Smooth muscle cell of the brain vasculature (primary cell): ENCODE data around the gene ENTPD2.
"Not testable (repeated sequence)": the region's sequence is repeated elsewhere in the genome, so short reads cannot be mapped to it uniquely, and the experiment has no call there.

Experiments
- DNase-seq: peaks from one replicate; pipeline ENCODE4 v3.0.0-alpha.2; 2012; ENCODE audit warnings: low read depth, low spot score

The ENTPD2 gene

GRCh38 chr9:137064027-137064879 lies 10.4 kb upstream of the ENTPD2 start:
- DNase-seq, result no peak

DNA sequence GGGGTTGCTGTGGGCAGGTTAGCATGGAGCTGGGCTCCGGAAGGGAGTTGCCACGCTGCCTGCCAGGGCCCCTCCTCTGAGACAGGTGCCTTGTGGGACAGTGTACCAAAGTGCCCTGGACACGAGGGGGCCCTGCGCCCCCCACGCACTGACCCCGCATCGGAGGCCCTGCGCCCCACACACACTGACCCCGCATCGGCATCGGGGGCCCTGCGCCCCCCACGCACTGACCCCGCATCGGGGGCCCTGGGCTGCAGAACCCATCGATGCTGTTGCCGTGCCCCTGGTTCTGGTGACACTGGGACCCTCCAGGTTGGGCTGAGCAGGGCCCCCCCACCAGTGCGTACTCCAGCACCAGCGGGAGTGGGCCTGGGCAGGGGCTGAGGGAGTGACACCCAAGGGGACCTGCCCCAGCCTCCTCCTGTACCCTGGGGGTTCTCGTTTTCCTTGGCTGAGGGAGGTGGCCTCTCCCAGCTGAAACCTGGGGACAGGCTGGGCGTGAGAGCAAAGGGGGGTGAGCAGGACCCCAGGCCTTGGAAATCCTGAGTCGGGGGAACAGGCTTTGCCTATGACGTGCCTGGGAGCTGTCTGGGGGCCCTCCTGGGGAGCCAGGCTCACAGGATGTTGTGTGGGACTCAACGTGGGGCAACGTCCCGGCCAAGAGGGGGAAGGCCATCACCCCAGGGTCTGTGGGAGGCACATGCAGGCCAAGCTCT lies 9.6 kb upstream of the ENTPD2 start:
- DNase-seq, result no peak

DNA sequence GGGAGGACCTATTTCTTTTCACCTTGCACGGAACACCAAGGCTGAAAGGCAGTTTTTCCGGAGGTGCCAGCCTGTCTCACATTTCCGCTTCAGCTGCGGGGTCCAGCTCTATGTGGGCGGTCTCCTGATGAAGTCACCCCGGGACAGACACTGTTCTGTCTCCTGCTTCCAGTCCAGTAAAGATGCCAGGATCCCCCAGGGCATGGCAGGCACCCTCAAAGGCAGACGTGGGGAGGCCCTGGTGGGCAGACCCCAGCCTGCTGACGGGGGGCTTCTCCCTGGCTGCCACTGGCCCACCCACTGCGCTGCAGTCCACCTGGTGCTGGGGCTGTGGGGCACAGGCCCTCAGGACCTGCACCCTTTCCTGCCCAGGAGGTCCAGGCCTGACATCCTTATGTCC lies 8.9 kb upstream of the ENTPD2 start:
- DNase-seq, result not testable (repeated sequence)

DNA sequence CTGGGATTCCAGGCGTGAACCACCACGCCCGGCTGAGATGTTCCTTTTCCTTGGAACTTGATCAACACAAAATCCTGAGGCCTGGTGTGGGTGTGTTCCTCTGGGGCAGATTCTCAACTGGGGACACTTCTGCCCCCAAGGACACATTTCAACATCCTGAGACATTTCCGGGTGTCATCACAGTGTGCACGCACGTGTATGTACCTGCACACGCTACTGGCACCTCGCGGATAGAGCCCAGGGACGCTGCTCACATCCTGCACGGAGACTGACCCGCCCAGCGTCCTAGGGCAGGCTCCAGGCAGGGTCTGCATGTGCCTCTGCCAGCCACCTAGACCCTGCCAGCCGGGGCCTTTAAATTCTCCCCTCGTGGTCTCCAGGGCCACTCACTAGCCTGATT lies 8.5 kb upstream of the ENTPD2 start:
- no peak for DNase-seq

GRCh38 chr9:137058521-137059234 lies 4.8 kb upstream of the ENTPD2 start:
- no peak for DNase-seq

GRCh38 chr9:137057545-137057944 lies 3.7 kb upstream of the ENTPD2 start:
- no peak for DNase-seq

DNA sequence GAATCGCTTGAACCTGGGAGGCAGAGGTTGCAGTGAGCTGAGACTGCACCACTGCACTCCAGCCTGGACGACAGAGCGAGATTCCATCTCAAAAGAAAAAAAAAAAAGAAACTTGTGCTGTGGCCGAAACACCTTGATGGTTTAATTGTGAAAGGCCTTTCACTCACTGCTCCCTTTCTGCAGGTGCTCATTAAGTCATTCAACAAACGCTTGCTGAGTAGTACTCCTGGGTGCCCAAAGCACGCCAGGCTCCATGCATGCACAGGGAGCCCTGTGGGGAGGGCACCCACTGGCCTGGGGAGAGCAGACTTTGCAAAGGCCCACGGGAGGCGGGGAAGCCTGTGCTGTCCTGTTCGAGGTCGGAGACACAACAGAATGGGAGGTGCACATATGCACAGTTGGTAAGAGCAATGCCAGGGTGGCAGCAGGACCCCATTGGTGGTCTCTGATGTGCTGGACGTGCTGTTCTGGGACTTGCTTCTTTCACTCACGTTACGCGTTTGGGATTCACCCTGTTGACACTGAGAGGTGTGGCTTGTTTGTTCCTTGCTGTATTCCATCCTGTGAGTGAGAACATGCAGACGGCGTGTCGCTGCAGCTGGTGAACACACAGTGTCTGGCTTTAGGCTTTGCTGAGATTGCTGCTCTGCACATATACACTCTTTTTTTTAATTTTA lies 3.0 kb upstream of the ENTPD2 start:
- DNase-seq, result no peak

GRCh38 chr9:137055385-137056364 lies 1.8 kb upstream of the ENTPD2 start:
- peak; percentile 60 for DNase-seq

DNA sequence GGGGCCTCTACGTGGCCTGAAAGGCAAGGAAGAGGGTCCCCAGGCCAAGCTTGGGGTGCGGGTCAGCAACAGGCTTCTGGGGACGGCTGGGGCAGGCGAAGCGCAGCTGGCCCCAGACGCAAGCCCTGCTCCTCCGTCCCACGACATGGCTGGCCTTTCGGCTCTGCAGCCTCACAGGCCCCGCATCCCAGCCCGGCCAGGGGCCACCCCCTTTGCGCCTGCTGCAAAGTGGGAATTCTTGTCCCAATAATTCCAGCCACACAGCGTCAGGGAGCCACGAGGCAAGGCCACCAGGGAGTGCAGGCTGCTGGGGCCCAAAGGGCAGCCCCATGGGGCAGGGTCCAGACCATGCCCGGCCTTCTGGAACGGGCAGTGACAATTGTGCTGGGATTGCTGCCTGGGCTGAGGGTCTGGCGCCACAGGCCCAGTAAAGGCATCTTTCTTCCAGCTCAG lies 1.1 kb upstream of the ENTPD2 start:
- no peak for DNase-seq

DNA sequence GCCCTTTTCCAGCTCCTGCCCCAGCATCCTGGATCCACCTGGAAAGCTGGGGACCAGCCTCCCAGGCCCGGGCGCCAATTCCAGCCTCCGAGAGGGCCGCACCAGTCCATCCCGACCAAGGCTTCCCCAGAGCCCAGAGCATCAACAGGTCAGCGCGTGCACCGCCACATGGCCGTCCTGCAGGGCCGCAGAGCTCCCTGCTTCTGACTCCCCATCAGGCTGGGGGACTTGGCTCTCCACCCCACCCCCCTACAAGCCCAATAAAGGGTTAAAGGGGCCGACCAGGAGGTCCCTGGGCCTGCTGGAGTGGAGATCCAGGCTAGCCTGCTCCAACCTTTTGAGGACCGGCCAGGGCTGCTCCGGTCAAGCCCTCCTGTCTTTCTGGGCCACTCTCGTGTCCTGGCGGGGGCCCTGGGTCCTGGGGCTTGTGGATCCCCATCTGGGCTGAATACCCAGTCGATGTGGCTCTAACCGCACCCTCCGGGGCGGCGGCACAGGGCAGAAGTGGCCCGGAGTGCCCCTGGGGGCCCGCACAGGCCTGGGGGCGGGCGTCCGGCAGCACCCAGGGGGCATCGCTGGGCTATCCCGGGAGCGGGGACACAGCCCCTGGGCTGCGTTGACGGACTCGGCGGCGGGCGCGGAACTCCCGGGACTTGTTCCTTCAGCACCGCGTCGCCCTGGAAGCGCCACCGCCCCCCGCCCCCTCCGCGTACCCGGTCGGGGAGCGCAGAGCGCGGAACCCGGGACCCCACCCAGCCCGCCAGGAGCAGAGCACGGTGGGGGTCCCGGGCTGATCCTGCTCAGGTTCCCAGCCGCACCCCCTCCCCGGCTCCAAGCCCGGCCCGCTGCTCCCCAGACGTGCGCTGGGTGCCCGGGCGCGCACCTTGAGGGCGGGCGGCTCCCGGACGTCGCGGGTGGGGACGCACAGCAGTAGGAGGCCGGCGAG lies 590 bp downstream of the ENTPD2 start:
- no peak for DNase-seq

DNA sequence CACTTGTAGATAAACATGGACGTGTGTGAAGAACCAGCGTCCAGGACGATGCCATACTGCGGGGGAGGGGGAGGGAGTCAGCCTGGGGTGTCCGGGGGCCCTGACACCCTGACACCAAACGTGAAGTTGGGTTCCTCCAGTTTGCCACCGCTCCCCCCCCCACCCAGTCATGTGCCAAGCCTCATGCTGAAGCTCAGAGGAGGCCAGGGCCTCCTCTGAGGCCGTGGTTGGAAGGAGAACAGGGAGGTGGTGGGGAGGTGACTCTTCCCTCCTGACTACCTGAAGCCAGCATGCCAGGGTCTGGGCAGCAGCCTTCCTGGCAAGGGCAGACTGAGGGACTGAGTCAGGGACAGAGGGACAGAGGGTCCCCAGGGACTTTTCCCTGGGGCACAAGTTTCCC lies 1.6 kb downstream of the ENTPD2 start:
- DNase-seq, result no peak

- DNase-seq, result no peak
These were observed 2.6 kb downstream of the ENTPD2 start for GRCh38 chr9:137051145-137051724.

DNA sequence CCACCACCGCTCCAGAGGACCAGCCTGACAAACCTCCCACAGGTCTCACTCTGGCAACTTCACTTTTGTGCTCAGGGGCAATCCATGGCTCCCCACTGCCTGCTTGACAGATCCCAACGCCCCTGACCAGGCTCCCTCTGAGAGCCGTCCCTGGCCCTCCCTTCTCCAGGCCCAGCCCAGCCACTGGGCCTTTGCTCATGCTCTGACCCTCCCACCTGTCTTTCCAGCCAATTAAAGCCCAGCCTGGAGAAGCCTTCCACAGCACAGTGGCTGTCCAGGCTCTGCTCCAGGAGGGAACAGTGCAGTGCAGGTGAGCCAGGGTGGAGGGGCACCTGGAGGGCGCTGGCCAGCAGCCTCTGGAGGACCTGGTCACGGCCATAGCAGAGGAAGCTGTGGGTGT lies 3.3 kb downstream of the ENTPD2 start:
- no peak for DNase-seq

DNA sequence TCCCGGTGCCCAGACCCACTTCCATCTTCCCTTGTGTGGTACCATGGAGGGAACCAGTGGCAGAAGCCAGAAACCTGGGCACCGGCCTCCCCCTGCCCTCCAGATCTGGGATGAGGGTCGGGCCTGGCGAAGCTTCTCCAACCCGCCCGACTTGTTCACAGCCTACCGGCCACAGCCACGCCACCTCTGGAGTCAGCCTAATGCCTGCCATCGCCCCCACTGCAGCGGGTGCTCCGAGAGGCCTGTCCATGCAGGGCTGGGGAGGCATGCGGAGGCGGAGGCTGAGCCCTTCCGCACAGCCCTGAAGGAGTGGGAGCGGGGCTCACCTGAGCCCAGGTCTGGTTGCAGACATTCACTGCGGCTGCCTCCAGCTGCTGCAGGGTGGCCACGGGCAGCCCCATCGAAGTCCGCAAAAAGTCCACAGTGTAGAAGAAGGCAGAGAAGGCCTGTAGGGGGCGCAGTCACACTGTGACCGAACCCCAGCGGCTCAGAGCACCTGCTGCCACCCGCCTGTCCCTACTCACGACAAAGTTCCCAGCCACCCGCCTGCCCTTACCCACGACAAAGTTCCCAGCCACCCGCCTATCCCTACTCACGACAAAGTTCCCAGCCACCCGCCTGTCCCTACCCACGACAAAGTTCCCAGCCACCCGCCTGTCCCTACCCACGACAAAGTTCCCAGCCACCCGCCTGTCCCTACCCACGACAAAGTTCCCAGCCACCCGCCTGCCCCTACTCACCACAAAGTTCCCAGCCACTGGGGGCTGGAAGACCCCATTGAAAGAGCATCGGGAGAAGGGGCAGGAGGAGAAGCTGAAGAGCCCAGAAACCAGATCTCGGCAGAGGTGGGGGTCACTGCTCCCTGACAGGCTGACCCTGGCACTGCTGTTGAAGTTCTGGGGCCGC lies 4.1 kb downstream of the ENTPD2 start:
- no peak for DNase-seq

- DNase-seq, result no peak
These were observed 5.0 kb downstream of the ENTPD2 start for GRCh38 chr9:137048655-137049543.

GRCh38 chr9:137046088-137046787 lies 7.6 kb downstream of the ENTPD2 start, which contains the start of gene NPDC1:
NPDC1 (minus strand) TSS chr9:137046177; CDS start chr9:137045989, 188 bp downstream.
- no peak for DNase-seq
